Measurements from ENCODE around the gene TGIF2. TPM values are rescaled to one million over a fixed set of nuclear protein-coding genes. Genes with fewer than 3 reads are reported as not detected.

TGIF2 gene
- total RNA-seq, 6 experiments from 2014 or later, result 3.2 to 7.8 (median 5.9) TPM

DNA sequence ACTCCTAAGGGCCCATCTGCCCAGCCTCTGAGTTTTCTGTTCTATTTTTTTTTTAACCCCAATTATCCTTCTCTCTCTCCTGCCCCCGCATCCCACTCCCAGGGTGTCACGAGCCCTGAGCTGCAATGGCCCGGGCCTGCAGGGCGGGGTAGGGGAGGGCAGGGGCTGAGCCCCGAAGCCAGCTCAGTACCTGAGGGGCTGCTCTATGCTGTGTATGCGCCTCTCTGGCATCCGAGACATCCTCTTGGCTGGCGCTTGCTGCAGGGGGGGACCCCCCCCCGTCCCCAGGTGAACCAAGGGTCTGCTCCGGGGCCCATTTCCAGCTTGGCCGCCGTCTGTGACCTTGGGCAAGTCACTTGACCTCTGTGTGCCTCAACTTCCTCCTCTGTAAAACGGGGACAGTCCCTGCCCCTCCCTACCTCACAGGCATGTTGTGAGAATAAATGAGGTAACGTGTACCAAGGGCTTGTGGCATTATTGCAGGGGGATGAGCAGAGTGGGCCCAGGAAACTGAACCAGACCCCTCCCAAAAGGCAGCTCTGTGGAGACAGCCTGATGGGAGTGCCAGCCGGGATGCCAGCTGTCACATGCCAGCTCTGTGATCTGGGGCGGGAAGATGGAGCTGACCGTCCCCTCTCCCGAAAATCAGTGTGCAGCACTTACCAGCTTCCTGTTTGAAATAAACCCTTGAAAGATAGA lies 45.1 kb upstream of the TGIF2 start:
- H3K27ac ChIP-seq, result no peak overlapping the region
- intact Hi-C loops (cut with DNase I), result no loop called here
- H3K36me3 ChIP-seq, result peaks cover 0 to 38% (median 14%) of the 10 kb centered on the region in 4 donors
- WGBS (ENCODE audit: insufficient coverage, low coverage, low lambda C conversion rate, missing lambda C conversion rate), result 94% methylated on average over 5 of the region's 18 CpGs
- DNase-seq, result no peak
- H3K9me3 ChIP-seq, result no peaks in the 10 kb centered on the region
- H3K4me1 ChIP-seq, result no peaks in the 10 kb centered on the region
- no peak for ATAC-seq
- H3K4me3 ChIP-seq, result no peak overlapping the region
- H3K27me3 ChIP-seq, result no peaks in the 10 kb centered on the region
- TF ChIP-seq, protein P1, sequence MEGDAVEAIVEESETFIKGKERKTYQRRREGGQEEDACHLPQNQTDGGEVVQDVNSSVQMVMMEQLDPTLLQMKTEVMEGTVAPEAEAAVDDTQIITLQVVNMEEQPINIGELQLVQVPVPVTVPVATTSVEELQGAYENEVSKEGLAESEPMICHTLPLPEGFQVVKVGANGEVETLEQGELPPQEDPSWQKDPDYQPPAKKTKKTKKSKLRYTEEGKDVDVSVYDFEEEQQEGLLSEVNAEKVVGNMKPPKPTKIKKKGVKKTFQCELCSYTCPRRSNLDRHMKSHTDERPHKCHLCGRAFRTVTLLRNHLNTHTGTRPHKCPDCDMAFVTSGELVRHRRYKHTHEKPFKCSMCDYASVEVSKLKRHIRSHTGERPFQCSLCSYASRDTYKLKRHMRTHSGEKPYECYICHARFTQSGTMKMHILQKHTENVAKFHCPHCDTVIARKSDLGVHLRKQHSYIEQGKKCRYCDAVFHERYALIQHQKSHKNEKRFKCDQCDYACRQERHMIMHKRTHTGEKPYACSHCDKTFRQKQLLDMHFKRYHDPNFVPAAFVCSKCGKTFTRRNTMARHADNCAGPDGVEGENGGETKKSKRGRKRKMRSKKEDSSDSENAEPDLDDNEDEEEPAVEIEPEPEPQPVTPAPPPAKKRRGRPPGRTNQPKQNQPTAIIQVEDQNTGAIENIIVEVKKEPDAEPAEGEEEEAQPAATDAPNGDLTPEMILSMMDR (IDR thresholded peaks at IDR 0.05), result no peak

DNA sequence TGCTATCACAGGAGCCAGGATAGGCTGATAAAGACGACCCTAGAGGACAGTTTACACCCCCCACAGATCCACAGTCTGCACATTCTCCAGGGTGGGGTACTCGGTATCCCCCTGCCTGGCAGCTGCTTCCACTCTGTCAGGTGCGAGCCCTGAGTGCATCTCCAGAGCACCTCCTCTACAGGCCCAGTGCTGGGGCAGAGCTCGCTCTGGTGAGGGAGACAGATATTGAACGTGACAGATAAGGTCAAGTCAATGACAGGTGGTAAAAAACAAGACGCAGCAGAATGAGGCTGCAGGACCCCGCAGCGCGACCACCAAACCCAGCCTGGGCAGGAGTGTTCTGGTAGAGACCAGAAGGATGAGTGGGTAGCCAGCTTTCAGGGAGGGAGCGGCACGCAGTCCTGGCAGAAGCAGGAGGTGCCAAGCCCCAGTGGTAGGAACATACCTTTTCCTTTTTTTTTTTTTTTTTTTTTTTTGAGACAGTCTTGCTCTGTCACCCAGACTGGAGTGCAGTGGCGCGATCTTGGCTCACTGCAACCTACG lies 44.5 kb upstream of the TGIF2 start:
- intact Hi-C loops (cut with DNase I), result no loop called here
- no peak overlapping the region for H3K27ac ChIP-seq
- H3K4me1 ChIP-seq, result no peaks in the 10 kb centered on the region
- no peaks in the 10 kb centered on the region for H3K9me3 ChIP-seq
- ATAC-seq (no peak), DNase-seq (no peak)
- TF ChIP-seq POLR2A (IDR thresholded peaks at IDR 0.05), result no peak
- TF ChIP-seq, protein P1 (IDR thresholded peaks at IDR 0.05), result no peak
- peaks cover 0 to 36% (median 14%) of the 10 kb centered on the region in 4 donors for H3K36me3 ChIP-seq
- no peak overlapping the region for H3K4me3 ChIP-seq
- H3K27me3 ChIP-seq, result no peaks in the 10 kb centered on the region
- WGBS (ENCODE audit: insufficient coverage, low coverage, low lambda C conversion rate, missing lambda C conversion rate), result 81% methylated on average over 12 of the region's 14 CpGs

DNA sequence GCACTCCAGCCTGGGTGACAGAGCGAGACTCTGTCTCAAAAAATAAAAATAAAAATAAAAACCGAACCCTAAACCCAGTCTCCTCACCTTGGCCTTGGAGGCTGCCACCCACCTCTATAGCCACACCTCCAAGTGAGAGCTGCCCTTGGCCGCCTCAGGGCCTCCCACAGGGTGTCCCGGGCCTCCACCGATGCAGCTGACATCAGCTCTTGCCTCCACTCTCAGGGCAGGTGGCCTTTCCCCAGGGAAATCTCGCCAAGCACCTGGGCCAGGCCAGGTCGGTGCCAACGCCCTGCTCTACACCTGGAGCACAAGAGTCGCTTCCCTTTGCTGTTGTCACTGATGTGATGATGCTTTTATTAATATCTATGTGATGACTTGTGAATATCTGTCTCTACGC lies 41.0 kb upstream of the TGIF2 start:
- WGBS (ENCODE audit: insufficient coverage, low coverage, low lambda C conversion rate, missing lambda C conversion rate), result 80% methylated on average over 6 of the region's 10 CpGs
- no peak for TF ChIP-seq POLR2A (IDR thresholded peaks at IDR 0.05)
- TF ChIP-seq, protein P1 (IDR thresholded peaks at IDR 0.05), result no peak

DNA sequence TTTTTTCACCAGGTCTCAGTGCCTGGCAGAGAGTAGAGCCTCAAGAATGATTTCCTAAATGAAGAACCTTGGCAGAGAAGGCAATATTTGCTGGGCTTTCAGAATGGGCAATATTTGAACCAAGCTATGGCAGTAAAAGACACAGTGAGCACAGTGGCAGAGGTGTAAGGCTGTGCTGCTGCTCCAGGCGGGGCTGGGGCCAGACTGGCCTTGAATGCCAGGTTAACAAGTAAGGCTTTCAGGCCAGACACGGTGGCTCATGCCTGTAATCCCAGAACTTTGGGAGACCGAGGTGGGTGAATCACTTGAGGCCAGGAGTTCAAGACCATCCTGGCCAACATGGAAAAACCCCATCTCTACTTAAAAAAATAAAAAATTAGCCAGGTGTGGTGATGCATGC lies 40.6 kb upstream of the TGIF2 start:
- no peak overlapping the region for H3K27ac ChIP-seq
- no peak overlapping the region for H3K4me3 ChIP-seq
- TF ChIP-seq, protein P1 (IDR thresholded peaks at IDR 0.05), result no peak
- TF ChIP-seq POLR2A (IDR thresholded peaks at IDR 0.05), result no peak
- H3K4me1 ChIP-seq, result no peaks in the 10 kb centered on the region
- no peak for DNase-seq
- peaks cover 0 to under 1% (median under 1%) of the 10 kb centered on the region in 4 donors for H3K36me3 ChIP-seq
- H3K27me3 ChIP-seq, result no peaks in the 10 kb centered on the region
- WGBS (ENCODE audit: insufficient coverage, low coverage, low lambda C conversion rate, missing lambda C conversion rate), result 90% methylated on average over 3 of the region's 3 CpGs
- ATAC-seq, result no peak
- no peaks in the 10 kb centered on the region for H3K9me3 ChIP-seq
- intact Hi-C loops (cut with DNase I), result no loop called here

More for the DNA sequence above, 41.0 kb upstream of the TGIF2 start:
- no peaks in the 10 kb centered on the region for H3K27me3 ChIP-seq
- intact Hi-C loops (cut with DNase I), result no loop called here
- ATAC-seq, result peak in 1 of 4 donors; percentile 17
- H3K4me3 ChIP-seq, result no peak overlapping the region
- DNase-seq, result no peak
- no peaks in the 10 kb centered on the region for H3K9me3 ChIP-seq
- no peak overlapping the region for H3K27ac ChIP-seq
- H3K36me3 ChIP-seq, result peaks cover 0 to 5% (median 2%) of the 10 kb centered on the region in 4 donors
- H3K4me1 ChIP-seq, result no peaks in the 10 kb centered on the region

Measured in right lobe of liver (tissue), 6 donors.